Endothelial cell (in vitro differentiated cells): ENCODE results near the gene IGFBP4. TPM values are rescaled to one million over a fixed set of nuclear protein-coding genes. Genes with fewer than 3 reads are reported as not detected.

ENCODE experiments used
- DNase-seq: peaks from one replicate; pipeline ENCODE4 v3.0.0; 2021; ENCODE audit warnings: low spot score
- H3K27ac Mint-ChIP-seq: one replicate; pipeline ENCODE4 v1.8.0; 2021; ENCODE audit warnings: mixed read lengths, inconsistent platforms; ENCODE audit not compliant: unreplicated experiment
- H3K27me3 Mint-ChIP-seq: one replicate; pipeline ENCODE4 v1.8.0; 2021; ENCODE audit warnings: mild to moderate bottlenecking, moderate library complexity, mixed read lengths, inconsistent platforms; ENCODE audit not compliant: unreplicated experiment
- H3K36me3 Mint-ChIP-seq: one replicate; pipeline ENCODE4 v1.8.0; 2021; ENCODE audit warnings: mild to moderate bottlenecking, low read depth, mixed read lengths, inconsistent platforms; ENCODE audit not compliant: unreplicated experiment
- H3K4me1 Mint-ChIP-seq: one replicate; pipeline ENCODE4 v1.8.0; 2021; ENCODE audit warnings: mild to moderate bottlenecking, mixed read lengths, inconsistent platforms; ENCODE audit not compliant: unreplicated experiment
- H3K4me3 Mint-ChIP-seq: one replicate; pipeline ENCODE4 v1.8.0; 2021; ENCODE audit warnings: mild to moderate bottlenecking, mixed read lengths, inconsistent platforms; ENCODE audit not compliant: unreplicated experiment
- H3K9me3 Mint-ChIP-seq: one replicate; pipeline ENCODE4 v1.8.0; 2021; ENCODE audit warnings: mixed read lengths, inconsistent platforms; ENCODE audit not compliant: unreplicated experiment
- total RNA-seq: library from RNA; stranded (reverse); fragmentation: NEBNext Ultra II Directional; extraction: Animal tissue kit (Norgen Biotek cat#: 25700); gene quantifications from one replicate; pipeline ENCODE4 v1.2.1, GENCODE V29; 2021; ENCODE audit not compliant: unreplicated experiment
- TF ChIP-seq, protein P1 (sequence below): fragments of 200-600 bp; sonication (generic); IDR thresholded peaks from one replicate; pipeline ENCODE4 v1.5.0; 2021; ENCODE audit warnings: antibody characterized with exemption; ENCODE audit not compliant: unreplicated experiment

The IGFBP4 gene
- total RNA-seq, 1 donor from 2014 or later = 1,531 TPM

DNA sequence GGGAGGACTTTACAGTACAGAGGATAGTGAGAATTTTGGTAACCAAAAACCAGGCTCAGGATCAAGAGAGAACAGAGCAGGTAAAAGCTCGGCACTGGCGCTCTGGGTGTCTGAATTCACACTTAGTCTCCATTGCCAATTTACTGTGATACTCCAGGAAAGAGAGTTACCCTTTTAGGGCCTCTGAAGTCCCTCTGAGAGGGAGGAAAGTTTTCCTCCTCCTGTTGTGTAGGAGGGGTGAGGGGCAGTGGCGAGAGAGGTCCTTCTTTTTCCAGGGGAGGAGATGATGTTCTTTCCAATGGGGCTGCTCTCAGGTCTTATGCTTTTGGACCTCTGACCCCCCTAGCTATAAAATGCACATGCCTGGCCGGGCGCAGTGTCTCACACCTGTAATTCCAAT, 63.5 kb downstream of the IGFBP4 start:
- no peak overlapping the region for H3K27ac Mint-ChIP-seq
- DNase-seq = no peak
- no peaks in the 10 kb centered on the region for H3K4me1 Mint-ChIP-seq
- TF ChIP-seq, protein P1, sequence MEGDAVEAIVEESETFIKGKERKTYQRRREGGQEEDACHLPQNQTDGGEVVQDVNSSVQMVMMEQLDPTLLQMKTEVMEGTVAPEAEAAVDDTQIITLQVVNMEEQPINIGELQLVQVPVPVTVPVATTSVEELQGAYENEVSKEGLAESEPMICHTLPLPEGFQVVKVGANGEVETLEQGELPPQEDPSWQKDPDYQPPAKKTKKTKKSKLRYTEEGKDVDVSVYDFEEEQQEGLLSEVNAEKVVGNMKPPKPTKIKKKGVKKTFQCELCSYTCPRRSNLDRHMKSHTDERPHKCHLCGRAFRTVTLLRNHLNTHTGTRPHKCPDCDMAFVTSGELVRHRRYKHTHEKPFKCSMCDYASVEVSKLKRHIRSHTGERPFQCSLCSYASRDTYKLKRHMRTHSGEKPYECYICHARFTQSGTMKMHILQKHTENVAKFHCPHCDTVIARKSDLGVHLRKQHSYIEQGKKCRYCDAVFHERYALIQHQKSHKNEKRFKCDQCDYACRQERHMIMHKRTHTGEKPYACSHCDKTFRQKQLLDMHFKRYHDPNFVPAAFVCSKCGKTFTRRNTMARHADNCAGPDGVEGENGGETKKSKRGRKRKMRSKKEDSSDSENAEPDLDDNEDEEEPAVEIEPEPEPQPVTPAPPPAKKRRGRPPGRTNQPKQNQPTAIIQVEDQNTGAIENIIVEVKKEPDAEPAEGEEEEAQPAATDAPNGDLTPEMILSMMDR = no peak
- H3K9me3 Mint-ChIP-seq = no peaks in the 10 kb centered on the region
- H3K4me3 Mint-ChIP-seq = no peak overlapping the region
- H3K27me3 Mint-ChIP-seq = peaks cover 7% of the 10 kb centered on the region
- no peaks in the 10 kb centered on the region for H3K36me3 Mint-ChIP-seq

Other genes starting within 250 kb of the IGFBP4 start
- 32.2 TPM for gene WIPF2, start 224.1 kb upstream of the IGFBP4 start, total RNA-seq
- 18.2 TPM for gene CDC6, start 155.6 kb upstream of the IGFBP4 start, total RNA-seq
- gene RARA, start 134.3 kb upstream of the IGFBP4 start, total RNA-seq = 42.8 TPM
- 1.1 TPM for gene GJD3, start 78.7 kb upstream of the IGFBP4 start, total RNA-seq
- gene TOP2A, start 25.6 kb upstream of the IGFBP4 start, total RNA-seq = 28.3 TPM
- 0.08 TPM for gene TNS4, start 58.2 kb downstream of the IGFBP4 start, total RNA-seq
- 0.51 TPM for gene CCR7, start 122.0 kb downstream of the IGFBP4 start, total RNA-seq
- 138 TPM for gene SMARCE1, start 204.4 kb downstream of the IGFBP4 start, total RNA-seq
- 1.2 TPM for gene KRT222, start 221.7 kb downstream of the IGFBP4 start, total RNA-seq